DMS53 treated with DMSO at 0.1 percent for 48 hours (cell line): ENCODE measurements around the gene PRKCE.

Experiments
- DNase-seq: peaks from one replicate; lab custom pipeline; 2025; ENCODE audit not compliant: unreplicated experiment; lab: John Stamatoyannopoulos, UW

PRKCE gene

GRCh38 chr2:46091961-46092667 lies 440.6 kb downstream of the PRKCE start:
- DNase-seq: no peak

GRCh38 chr2:46094689-46095088 lies 443.2 kb downstream of the PRKCE start:
- no peak for DNase-seq

- DNase-seq: no peak
These were observed 444.4 kb downstream of the PRKCE start for GRCh38 chr2:46095830-46096229.

- no peak for DNase-seq
These were observed 444.8 kb downstream of the PRKCE start for GRCh38 chr2:46096260-46096659.

- peak; percentile 30 for DNase-seq
These were observed 446.4 kb downstream of the PRKCE start for GRCh38 chr2:46097714-46098480.

GRCh38 chr2:46098621-46099062 lies 447.2 kb downstream of the PRKCE start:
- DNase-seq: no peak

GRCh38 chr2:46101557-46102220 lies 450.2 kb downstream of the PRKCE start:
- no peak for DNase-seq

GRCh38 chr2:46106690-46107089 lies 455.2 kb downstream of the PRKCE start:
- DNase-seq: no peak

- DNase-seq: no peak
These were observed 463.5 kb downstream of the PRKCE start for GRCh38 chr2:46114996-46115395.

- no peak for DNase-seq
These were observed 464.7 kb downstream of the PRKCE start for GRCh38 chr2:46116150-46116549.

GRCh38 chr2:46116553-46116991 lies 465.1 kb downstream of the PRKCE start:
- DNase-seq: no peak

GRCh38 chr2:46117379-46117778 lies 465.9 kb downstream of the PRKCE start:
- no peak for DNase-seq

- DNase-seq: peak; percentile 12
These were observed 466.5 kb downstream of the PRKCE start for GRCh38 chr2:46117994-46118393.

- DNase-seq: no peak
These were observed 467.3 kb downstream of the PRKCE start for GRCh38 chr2:46118656-46119371.

- no peak for DNase-seq
These were observed 468.0 kb downstream of the PRKCE start for GRCh38 chr2:46119453-46119852.

- no peak for DNase-seq
These were observed 469.5 kb downstream of the PRKCE start for GRCh38 chr2:46120792-46121555.

GRCh38 chr2:46122318-46122976 lies 471.0 kb downstream of the PRKCE start:
- no peak for DNase-seq

- DNase-seq: no peak
These were observed 471.5 kb downstream of the PRKCE start for GRCh38 chr2:46123013-46123412.

- no peak for DNase-seq
These were observed 474.3 kb downstream of the PRKCE start for GRCh38 chr2:46125798-46126197.

GRCh38 chr2:46126571-46126970 lies 475.1 kb downstream of the PRKCE start:
- no peak for DNase-seq
